Stimulated activated CD4-positive, alpha-beta T cell treated with anti-CD3 and anti-CD28 coated beads, Interleukin-12 subunit alpha, Interleukin-12 subunit beta, amount 100 ng/mL, for 48 hours (primary cell): ENCODE data around the gene SGK2.
"Not testable (repeated sequence)": the region's sequence is repeated elsewhere in the genome, so short reads cannot be mapped to it uniquely, and the experiment has no call there.

ENCODE experiments used
- DNase-seq, 3 donors: peaks; one replicate each; pipeline ENCODE4 v3.0.0-alpha.2; 2020; ENCODE audit warnings: low read depth in 2 of 3, low spot score in 1 of 3

SGK2 gene

GRCh38 chr20:43590392-43591303 lies 31.8 kb downstream of the SGK2 start, which contains the start of gene IFT52:
Gene IFT52 (plus strand): TSS chr20:43590937. CDS start chr20:43594699, 3,762 bp downstream.
- DNase-seq = peak; percentile 76 to 85 (median 81)

GRCh38 chr20:43601960-43602359 lies 43.1 kb downstream of the SGK2 start:
- DNase-seq = not testable (repeated sequence)

- no peak for DNase-seq
These were observed 44.3 kb downstream of the SGK2 start for GRCh38 chr20:43603124-43603523.

- no peak for DNase-seq
These were observed 46.9 kb downstream of the SGK2 start for GRCh38 chr20:43605715-43606114.

GRCh38 chr20:43607278-43607677 lies 48.5 kb downstream of the SGK2 start:
- not testable (repeated sequence) for DNase-seq

GRCh38 chr20:43631598-43631997 lies 72.8 kb downstream of the SGK2 start:
- no peak for DNase-seq
